ENCODE data around the gene SLC25A21. TPM values are rescaled to one million over a fixed set of nuclear protein-coding genes. Genes with fewer than 3 reads are reported as not detected.

Gene SLC25A21
- total and polyA plus RNA-seq, 8 donors = 0.37 to 0.92 (median 0.60) TPM

- TF ChIP-seq CTCF (IDR thresholded peaks at IDR 0.05) = no peak
- H3K4me1 ChIP-seq = no peaks in the 10 kb centered on the region
- WGBS, 2 donors = 55 to 63% methylated on average over 3 of the region's 3 CpGs
- H3K27me3 ChIP-seq = no peaks in the 10 kb centered on the region
- ATAC-seq (no peak), DNase-seq (no peak), FAIRE-seq (no peak)
- H3K4me3 ChIP-seq = no peak overlapping the region
- intact Hi-C loops (cut with DNase I) = no loop called here
- H3K36me3 ChIP-seq = no peaks in the 10 kb centered on the region
- no peak overlapping the region for H3K27ac ChIP-seq
- no peaks in the 10 kb centered on the region for H3K9me3 ChIP-seq
These were observed 39.0 kb downstream of the SLC25A21 start for GRCh38 chr14:37133284-37133913.

DNA sequence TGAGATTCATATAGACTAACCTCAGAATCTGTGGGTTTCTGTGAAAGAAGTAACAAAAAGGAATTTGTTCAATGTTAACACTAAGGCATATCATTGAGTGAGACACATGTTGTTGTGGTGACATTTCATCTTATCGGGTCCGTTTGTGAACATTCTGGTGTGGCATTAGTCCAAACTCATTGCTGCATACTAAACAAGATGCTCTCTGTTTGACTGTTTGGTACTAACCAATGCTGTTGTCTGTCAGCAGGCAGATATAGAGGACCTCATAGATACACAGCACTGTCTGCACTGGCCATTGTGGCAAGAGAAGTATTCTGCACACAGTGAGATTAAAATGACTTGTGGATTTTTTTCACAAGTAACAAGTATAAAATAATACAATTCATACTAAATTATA, 41.2 kb downstream of the SLC25A21 start:
- H3K9me3 ChIP-seq = no peaks in the 10 kb centered on the region
- H3K36me3 ChIP-seq = no peaks in the 10 kb centered on the region
- 37 to 58% methylated on average over 2 of the region's 2 CpGs for WGBS, 2 donors
- FAIRE-seq = no peak
- DNase-seq = no peak
- no peak for ATAC-seq
- no peaks in the 10 kb centered on the region for H3K27me3 ChIP-seq
- intact Hi-C loops (cut with DNase I) = no loop called here
- no peak overlapping the region for H3K4me3 ChIP-seq
- H3K4me1 ChIP-seq = no peaks in the 10 kb centered on the region
- TF ChIP-seq CTCF (IDR thresholded peaks at IDR 0.05) = no peak
- no peak overlapping the region for H3K27ac ChIP-seq

DNA sequence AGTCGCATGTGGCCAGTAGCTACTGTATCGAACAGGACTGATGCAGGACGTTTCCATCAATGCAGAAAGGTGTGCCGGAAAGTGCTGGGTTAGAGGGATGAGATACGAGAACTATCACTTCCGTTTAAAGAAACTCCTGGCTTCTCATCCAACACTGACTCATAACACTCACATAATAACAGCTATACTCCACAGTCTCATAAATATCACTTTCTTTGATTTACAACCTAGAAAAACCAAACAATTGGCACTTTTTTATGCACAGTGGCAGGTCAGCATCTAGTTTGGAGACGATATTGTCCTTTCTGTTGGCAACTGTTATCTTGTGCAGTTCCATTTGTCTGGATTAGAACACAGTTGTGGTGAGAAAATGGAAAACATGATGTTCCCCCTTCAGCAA, 43.4 kb downstream of the SLC25A21 start:
- FAIRE-seq (no peak), DNase-seq (no peak), ATAC-seq (no peak)
- TF ChIP-seq CTCF (IDR thresholded peaks at IDR 0.05) = no peak
- H3K4me3 ChIP-seq = no peak overlapping the region
- intact Hi-C loops (cut with DNase I) = no loop called here
- H3K4me1 ChIP-seq = no peaks in the 10 kb centered on the region
- no peaks in the 10 kb centered on the region for H3K9me3 ChIP-seq
- no peaks in the 10 kb centered on the region for H3K27me3 ChIP-seq
- H3K36me3 ChIP-seq = no peaks in the 10 kb centered on the region
- H3K27ac ChIP-seq = no peak overlapping the region
- 80% methylated on average over 7 of the region's 7 CpGs for WGBS, 2 donors

DNA sequence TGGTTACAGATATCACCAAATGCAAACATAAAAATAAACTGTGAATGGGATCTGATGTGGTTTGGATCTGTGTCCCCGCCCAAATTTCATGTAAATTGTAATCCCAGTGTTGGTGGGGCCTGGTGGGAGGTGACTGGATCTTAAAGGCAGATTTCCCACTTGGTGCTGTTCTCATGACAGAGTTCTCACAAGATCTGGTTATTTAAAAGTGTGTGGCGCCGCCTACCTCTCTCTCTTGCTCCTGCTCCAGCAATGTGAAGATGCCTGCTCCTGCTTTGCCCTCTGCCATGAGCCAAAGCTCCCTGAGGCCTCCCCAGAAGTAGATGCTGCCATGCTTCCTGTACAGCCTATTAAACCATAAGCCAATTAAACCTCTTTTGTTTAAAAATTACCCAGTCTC, 47.8 kb downstream of the SLC25A21 start:
- FAIRE-seq = no peak
- DNase-seq = no peak

More for the DNA sequence above, 47.8 kb downstream of the SLC25A21 start:
- H3K9me3 ChIP-seq = no peaks in the 10 kb centered on the region
- intact Hi-C loops (cut with DNase I) = no loop called here
- no peak overlapping the region for H3K27ac ChIP-seq
- TF ChIP-seq CTCF (IDR thresholded peaks at IDR 0.05) = no peak
- no peaks in the 10 kb centered on the region for H3K36me3 ChIP-seq
- no peaks in the 10 kb centered on the region for H3K4me1 ChIP-seq
- H3K27me3 ChIP-seq = no peaks in the 10 kb centered on the region
- ATAC-seq = no peak
- H3K4me3 ChIP-seq = no peak overlapping the region
- 86 to 92% methylated on average over 3 of the region's 3 CpGs for WGBS, 2 donors

Data from pancreas (tissue), 10 donors.